OCI-LY3 (cell line): Measurements from ENCODE around the gene ATP8A2.

ENCODE experiments used
- EZH2phosphoT487 ChIP-seq: fragments of 200-600 bp; shearing (Covaris generic); IDR thresholded peaks from 2 replicates; pipeline ENCODE4 v1.6.1; 2018; ENCODE audit warnings: antibody characterized with exemption, mixed run types, low read depth
- TF ChIP-seq, protein P1 (sequence below): fragments of 200-600, 300-600 bp; sonication (generic); IDR thresholded peaks from 2 replicates; pipeline ENCODE4 v1.5.1; 2014; ENCODE audit warnings: antibody characterized with exemption, low read length, low read depth

DNA sequence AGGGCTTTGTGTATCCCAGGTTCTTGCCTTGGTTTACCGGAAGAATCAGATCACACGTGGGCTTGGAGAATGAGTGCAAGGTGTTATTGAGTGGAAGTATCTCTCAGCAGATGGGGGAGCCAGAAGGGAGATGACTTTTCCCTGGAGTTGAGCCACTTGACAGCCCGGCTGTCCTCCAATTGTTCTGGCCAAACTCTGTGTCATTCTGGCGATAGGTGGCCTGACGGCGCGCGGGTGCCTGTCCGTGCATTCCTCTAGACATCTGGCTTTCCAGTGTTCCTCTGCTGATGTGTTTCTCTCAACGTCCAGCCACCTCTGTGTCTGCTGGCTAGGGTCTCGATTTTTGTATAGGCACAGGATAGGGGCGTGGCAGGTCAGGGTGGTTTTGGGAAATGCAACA, 498.2 kb downstream of the ATP8A2 start:
- TF ChIP-seq, protein P1, sequence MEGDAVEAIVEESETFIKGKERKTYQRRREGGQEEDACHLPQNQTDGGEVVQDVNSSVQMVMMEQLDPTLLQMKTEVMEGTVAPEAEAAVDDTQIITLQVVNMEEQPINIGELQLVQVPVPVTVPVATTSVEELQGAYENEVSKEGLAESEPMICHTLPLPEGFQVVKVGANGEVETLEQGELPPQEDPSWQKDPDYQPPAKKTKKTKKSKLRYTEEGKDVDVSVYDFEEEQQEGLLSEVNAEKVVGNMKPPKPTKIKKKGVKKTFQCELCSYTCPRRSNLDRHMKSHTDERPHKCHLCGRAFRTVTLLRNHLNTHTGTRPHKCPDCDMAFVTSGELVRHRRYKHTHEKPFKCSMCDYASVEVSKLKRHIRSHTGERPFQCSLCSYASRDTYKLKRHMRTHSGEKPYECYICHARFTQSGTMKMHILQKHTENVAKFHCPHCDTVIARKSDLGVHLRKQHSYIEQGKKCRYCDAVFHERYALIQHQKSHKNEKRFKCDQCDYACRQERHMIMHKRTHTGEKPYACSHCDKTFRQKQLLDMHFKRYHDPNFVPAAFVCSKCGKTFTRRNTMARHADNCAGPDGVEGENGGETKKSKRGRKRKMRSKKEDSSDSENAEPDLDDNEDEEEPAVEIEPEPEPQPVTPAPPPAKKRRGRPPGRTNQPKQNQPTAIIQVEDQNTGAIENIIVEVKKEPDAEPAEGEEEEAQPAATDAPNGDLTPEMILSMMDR = no peak
- TF ChIP-seq EZH2phosphoT487 = no peak
